ENCODE results near the gene KCNA2. TPM values are rescaled to one million over a fixed set of nuclear protein-coding genes. Genes with fewer than 3 reads are reported as not detected.

The KCNA2 gene
- total and polyA plus RNA-seq, 2 of the 13 experiments (the other 11 are each of a cell fraction or from before 2014, with no cell fraction given) = not detected

GRCh38 chr1:110650609-110651008, 44.5 kb upstream of the KCNA2 start:
- intact Hi-C loops (cut with micrococcal nuclease; ENCODE audit: unreplicated experiment) = no loop called here

More at GRCh38 chr1:110650609-110651008, 44.5 kb upstream of the KCNA2 start:
- TF ChIP-seq AHDC1 (CRISPR knock-in tag; IDR thresholded peaks at IDR 0.05; ENCODE audit: borderline replicate concordance) = no peak
- TF ChIP-seq, protein P1, sequence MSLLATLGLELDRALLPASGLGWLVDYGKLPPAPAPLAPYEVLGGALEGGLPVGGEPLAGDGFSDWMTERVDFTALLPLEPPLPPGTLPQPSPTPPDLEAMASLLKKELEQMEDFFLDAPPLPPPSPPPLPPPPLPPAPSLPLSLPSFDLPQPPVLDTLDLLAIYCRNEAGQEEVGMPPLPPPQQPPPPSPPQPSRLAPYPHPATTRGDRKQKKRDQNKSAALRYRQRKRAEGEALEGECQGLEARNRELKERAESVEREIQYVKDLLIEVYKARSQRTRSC (CRISPR knock-in tag; IDR thresholded peaks at IDR 0.05; ENCODE audit: low read depth) = no peak
- no peak for TF ChIP-seq SOX13 (IDR thresholded peaks at IDR 0.05)
- no peak for TF ChIP-seq SOX13 (CRISPR knock-in tag; conservative IDR thresholded peaks at IDR 0.05 in 1 of 2, IDR thresholded peaks at IDR 0.05 in 1 of 2)
- TF ChIP-seq, protein P2, sequence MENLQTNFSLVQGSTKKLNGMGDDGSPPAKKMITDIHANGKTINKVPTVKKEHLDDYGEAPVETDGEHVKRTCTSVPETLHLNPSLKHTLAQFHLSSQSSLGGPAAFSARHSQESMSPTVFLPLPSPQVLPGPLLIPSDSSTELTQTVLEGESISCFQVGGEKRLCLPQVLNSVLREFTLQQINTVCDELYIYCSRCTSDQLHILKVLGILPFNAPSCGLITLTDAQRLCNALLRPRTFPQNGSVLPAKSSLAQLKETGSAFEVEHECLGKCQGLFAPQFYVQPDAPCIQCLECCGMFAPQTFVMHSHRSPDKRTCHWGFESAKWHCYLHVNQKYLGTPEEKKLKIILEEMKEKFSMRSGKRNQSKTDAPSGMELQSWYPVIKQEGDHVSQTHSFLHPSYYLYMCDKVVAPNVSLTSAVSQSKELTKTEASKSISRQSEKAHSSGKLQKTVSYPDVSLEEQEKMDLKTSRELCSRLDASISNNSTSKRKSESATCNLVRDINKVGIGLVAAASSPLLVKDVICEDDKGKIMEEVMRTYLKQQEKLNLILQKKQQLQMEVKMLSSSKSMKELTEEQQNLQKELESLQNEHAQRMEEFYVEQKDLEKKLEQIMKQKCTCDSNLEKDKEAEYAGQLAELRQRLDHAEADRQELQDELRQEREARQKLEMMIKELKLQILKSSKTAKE (CRISPR knock-in tag; IDR thresholded peaks at IDR 0.05; ENCODE audit: borderline replicate concordance) = no peak
- TF ChIP-seq IRX3 (CRISPR knock-in tag; IDR thresholded peaks at IDR 0.05; ENCODE audit: borderline replicate concordance, low read depth) = no peak
- TF ChIP-seq ZNF138 (CRISPR knock-in tag; IDR thresholded peaks at IDR 0.05; ENCODE audit: low read depth) = no peak
- TF ChIP-seq MED13 (CRISPR knock-in tag; IDR thresholded peaks at IDR 0.05) = no peak
- no peak for TF ChIP-seq RELA (CRISPR knock-in tag; IDR thresholded peaks at IDR 0.05)
- no peak for TF ChIP-seq HDAC1 (CRISPR knock-in tag; IDR thresholded peaks at IDR 0.05)
- no peak overlapping the region for H3K4me3 ChIP-seq (replicated peaks in 1 of 3; ENCODE audit: insufficient read depth in 1 of 3, low read depth in 2 of 3, low read length in 3 of 3)
- CTCF ChIA-PET (ENCODE audit: low intra/inter-chr PET ratio, low total read pairs) = no interaction called here
- BruUV-seq (replicated peaks) = no TSS peak
- H3K4me1 ChIP-seq (ENCODE audit: insufficient read depth, low read length) = no peaks in the 10 kb centered on the region
- no peaks in the 10 kb centered on the region for H4K20me1 ChIP-seq (ENCODE audit: insufficient read depth, low read length)
- no peaks in the 10 kb centered on the region for H3K27me3 ChIP-seq (ENCODE audit: control insufficient read depth in 1 of 2, insufficient read depth in 2 of 2, low read length in 2 of 2)
- WGBS (ENCODE audit: low lambda C conversion rate) = 2% methylated on average over 2 of the region's 2 CpGs
- H3K36me3 ChIP-seq (replicated peaks in 1 of 2; ENCODE audit: control insufficient read depth in 1 of 2, insufficient read depth in 2 of 2, low read length in 2 of 2) = no peaks in the 10 kb centered on the region
- no peaks in the 10 kb centered on the region for H3K9me3 ChIP-seq (ENCODE audit: low read length)
- no peak overlapping the region for H3K9ac ChIP-seq (ENCODE audit: insufficient read depth, low read depth, low read length)
- DNase-seq (ENCODE audit: low spot score) (no peak), FAIRE-seq (no peak), ATAC-seq (no peak)
- no peak overlapping the region for H2AFZ ChIP-seq (ENCODE audit: low read length)
- H3K79me2 ChIP-seq (ENCODE audit: insufficient read depth, low read length) = no peaks in the 10 kb centered on the region
- in situ Hi-C loops (cut with HindIII; ENCODE audit: extremely low pct_ligation_motif_present, low pct_unique_long_range_greater_than_20kb) = no loop called here
- H3K4me2 ChIP-seq (ENCODE audit: low read depth, low read length) = no peak overlapping the region
- POLR2A ChIA-PET = no interaction called here
- no peak overlapping the region for H3K27ac ChIP-seq (ENCODE audit: extremely low read length, insufficient read depth, low read length)
